Measurements from ENCODE around the gene DHDH. TPM values are rescaled to one million over a fixed set of nuclear protein-coding genes. Genes with fewer than 3 reads are reported as not detected.
A peak's percentile ranks its signal among the peaks of the same experiment; 100 is the strongest.

The DHDH gene
- total and polyA plus RNA-seq, 2 experiments from 2014 or later: 2.2 to 10.2 TPM

- DNase-seq (ENCODE audit: low read depth in 1 of 2, low spot score in 1 of 2): peak; percentile 94 to 98
- peak within 1 kb of the TSS; percentile 82 for H3K27ac ChIP-seq
- TF ChIP-seq CTCF (IDR thresholded peaks at IDR 0.05; ENCODE audit: low read depth, low read length): no peak
- H3K9me3 ChIP-seq (ENCODE audit: low read depth): no peaks in the 10 kb centered on the region
- H3K4me1 ChIP-seq (ENCODE audit: low read depth): peaks cover 17% of the 10 kb centered on the region
- H3K4me3 ChIP-seq: peak within 1 kb of the TSS; percentile 62
- peaks cover 28% of the 10 kb centered on the region for H3K36me3 ChIP-seq
- no peaks in the 10 kb centered on the region for H3K27me3 ChIP-seq
Observed at GRCh38 chr19:48965040-48965805, 31.7 kb downstream of the DHDH start, which contains the start of gene FTL. Gene FTL, plus strand, starts transcription at chr19:48965309. Its CDS starts 199 bp downstream, at chr19:48965508.

GRCh38 chr19:48965806-48966540 is 32.5 kb downstream of the DHDH start:
- peaks cover 32% of the 10 kb centered on the region for H3K36me3 ChIP-seq
- peaks cover 19% of the 10 kb centered on the region for H3K4me1 ChIP-seq (ENCODE audit: low read depth)
- peak; percentile 78 to 91 for DNase-seq (ENCODE audit: low read depth in 1 of 2, low spot score in 1 of 2)
- no peak for TF ChIP-seq CTCF (IDR thresholded peaks at IDR 0.05; ENCODE audit: low read depth, low read length)
- no peaks in the 10 kb centered on the region for H3K27me3 ChIP-seq
- H3K9me3 ChIP-seq (ENCODE audit: low read depth): no peaks in the 10 kb centered on the region
- H3K4me3 ChIP-seq: peak overlapping the region; percentile 62
- H3K27ac ChIP-seq: peak overlapping the region; percentile 78

- Histone ChIP-seq H3K4me3 (peak overlapping the region; percentile 62), H3K36me3 (peaks cover 32% of the 10 kb centered on the region), H3K9me3 (ENCODE audit: low read depth) (no peaks in the 10 kb centered on the region), H3K27me3 (no peaks in the 10 kb centered on the region), H3K4me1 (ENCODE audit: low read depth) (peaks cover 19% of the 10 kb centered on the region), H3K27ac (peak overlapping the region; percentile 56)
- peak in 1 of 2 donors; percentile 34 for DNase-seq (ENCODE audit: low read depth in 1 of 2, low spot score in 1 of 2)
- no peak for TF ChIP-seq CTCF (IDR thresholded peaks at IDR 0.05; ENCODE audit: low read depth, low read length)
Observed at GRCh38 chr19:48966541-48967345, 33.2 kb downstream of the DHDH start.

GRCh38 chr19:48967346-48968178 is 34.1 kb downstream of the DHDH start:
- H3K9me3 ChIP-seq (ENCODE audit: low read depth): no peaks in the 10 kb centered on the region
- H3K36me3 ChIP-seq: peaks cover 35% of the 10 kb centered on the region
- no peak for TF ChIP-seq CTCF (IDR thresholded peaks at IDR 0.05; ENCODE audit: low read depth, low read length)
- H3K4me3 ChIP-seq: no peak overlapping the region
- peaks cover 19% of the 10 kb centered on the region for H3K4me1 ChIP-seq (ENCODE audit: low read depth)
- H3K27ac ChIP-seq: peak overlapping the region; percentile 20
- no peaks in the 10 kb centered on the region for H3K27me3 ChIP-seq
- peak in 1 of 2 donors; percentile 86 for DNase-seq (ENCODE audit: low read depth in 1 of 2, low spot score in 1 of 2)
